Putamen (tissue), 1 donor: ENCODE measurements around the gene MFSD11.
"Not testable (repeated sequence)": the region's sequence is repeated elsewhere in the genome, so short reads cannot be mapped to it uniquely, and the experiment has no call there.

Experiments
- DNase-seq: peaks from one replicate; pipeline ENCODE4 v3.0.0-alpha.2; 2016; ENCODE audit warnings: low spot score

Gene MFSD11

DNA sequence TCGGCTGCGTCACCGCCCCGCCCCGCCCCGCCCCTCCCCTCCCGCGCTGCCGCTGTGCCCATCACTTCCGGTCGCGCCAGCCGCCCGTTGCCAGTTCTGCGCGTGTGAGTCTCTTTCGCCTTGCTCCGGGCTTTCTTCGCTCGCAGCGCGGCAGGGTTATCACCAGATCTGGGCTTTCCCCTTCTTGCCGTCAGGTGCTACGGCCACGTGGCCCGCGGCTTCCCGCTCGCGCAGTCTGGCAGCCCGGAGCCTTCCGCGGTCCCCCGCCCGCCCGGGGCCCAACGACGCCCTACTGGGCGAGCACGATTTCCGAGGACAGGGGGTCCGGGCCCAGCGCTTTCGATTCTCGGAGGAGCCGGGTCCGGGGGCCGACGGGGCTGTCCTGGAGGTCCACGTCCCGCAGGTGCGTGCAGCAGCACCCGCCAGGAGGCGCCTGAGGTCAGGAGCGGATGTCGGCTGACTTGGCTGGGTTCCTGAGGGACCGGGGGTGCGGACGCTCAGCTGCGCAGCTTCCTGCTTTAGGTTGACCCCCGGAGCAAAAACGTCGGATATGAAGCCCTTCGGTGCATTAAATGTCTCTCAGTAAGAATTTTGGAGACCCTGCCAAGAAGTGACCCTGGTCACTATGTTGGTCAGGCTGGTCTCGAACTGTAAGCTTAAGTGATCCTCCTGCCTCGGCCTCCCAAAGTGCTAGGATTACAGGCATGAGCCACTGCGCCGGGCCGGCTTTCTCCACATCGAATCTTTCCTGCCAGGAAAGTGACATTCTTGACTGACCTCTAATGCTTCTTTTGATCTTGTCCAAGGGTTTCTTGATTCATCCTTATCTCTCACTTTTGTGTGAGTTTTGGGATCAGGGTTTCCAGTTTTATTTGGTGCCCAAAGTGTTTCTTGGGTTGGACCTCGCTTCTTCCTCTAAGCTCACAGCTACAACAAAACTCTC, 10.9 kb upstream of the MFSD11 start, which contains the start of gene METTL23:
TSS of gene METTL23 (plus strand) at position 64 of the 943 bp plus-strand sequence. CDS start 2,872 bp downstream, outside the sequence.
- no peak for DNase-seq

- DNase-seq = no peak
Observed at GRCh38 chr17:76727745-76728456, 10.0 kb upstream of the MFSD11 start.

DNA sequence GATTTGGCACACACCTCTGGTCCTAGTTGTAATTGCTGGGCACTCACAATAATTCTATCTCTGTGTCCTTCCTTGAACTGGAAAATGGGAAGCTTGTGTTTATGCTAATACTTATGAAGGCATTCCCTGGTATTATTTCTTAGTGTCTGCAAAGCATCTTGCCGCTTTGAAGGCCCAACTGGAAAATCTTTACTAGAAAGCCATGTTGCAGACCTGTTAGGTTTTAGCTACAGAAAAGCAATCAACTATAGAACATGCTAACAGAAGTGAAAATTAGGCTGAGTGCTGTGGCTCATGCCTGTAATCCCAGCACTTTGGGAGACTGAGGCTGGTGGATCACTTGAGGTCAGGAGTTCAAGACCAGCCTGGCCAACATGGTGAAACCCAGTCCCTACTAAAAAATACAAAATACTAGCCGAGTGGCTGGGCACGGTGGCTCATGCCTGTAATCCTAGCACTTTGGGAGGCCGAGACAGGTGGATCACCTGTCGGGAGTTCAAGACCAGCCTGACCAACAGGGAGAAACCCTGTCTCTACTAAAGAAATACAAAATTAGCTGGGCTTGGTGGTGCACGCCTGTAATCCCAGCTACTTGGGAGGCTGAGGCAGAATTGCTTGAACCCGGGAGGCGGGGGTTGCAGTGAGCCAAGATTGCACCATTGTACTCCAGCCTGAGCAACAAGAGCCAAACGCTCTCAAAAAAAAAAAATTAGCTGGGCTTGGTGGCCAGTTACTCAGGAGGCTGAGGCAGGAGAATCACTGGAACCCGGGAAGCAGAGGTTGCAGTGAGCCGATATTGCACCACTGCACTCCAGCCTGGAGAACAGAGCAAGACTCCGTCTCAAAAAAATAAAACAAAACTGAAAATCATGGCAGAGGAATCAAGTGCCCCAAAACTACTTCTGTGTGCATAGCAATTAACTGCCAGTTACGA, 5.9 kb upstream of the MFSD11 start:
- not testable (repeated sequence) for DNase-seq

DNA sequence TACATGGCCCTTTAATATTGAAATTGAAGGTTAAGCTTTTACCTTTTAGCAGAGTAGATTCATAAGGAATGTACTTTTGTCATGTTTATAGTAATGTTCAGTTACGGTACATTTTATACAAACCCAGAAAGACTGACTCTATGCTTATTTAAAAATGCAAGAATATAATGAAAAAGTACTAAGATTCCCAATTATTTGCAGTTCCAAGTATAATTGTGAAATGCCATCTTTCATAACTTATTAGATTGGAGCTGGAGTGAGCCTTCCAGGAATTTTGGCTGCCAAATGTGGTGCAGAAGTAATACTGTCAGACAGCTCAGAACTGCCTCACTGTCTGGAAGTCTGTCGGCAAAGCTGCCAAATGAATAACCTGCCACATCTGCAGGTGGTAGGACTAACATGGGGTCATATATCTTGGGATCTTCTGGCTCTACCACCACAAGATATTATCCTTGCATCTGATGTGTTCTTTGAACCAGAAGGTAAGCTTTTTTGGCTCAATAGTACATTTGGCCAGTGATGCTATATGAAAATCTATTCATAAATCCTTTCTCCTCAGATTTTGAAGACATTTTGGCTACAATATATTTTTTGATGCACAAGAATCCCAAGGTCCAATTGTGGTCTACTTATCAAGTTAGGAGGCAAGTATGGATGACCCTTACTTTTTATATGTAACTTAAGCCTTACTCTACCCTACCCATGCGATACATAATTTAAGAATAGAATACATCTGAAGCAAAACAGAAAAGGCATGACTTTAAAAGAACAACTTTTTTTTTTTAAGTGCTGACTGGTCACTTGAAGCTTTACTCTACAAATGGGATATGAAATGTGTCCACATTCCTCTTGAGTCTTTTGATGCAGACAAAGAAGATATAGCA, 4.9 kb upstream of the MFSD11 start:
- DNase-seq = no peak

DNA sequence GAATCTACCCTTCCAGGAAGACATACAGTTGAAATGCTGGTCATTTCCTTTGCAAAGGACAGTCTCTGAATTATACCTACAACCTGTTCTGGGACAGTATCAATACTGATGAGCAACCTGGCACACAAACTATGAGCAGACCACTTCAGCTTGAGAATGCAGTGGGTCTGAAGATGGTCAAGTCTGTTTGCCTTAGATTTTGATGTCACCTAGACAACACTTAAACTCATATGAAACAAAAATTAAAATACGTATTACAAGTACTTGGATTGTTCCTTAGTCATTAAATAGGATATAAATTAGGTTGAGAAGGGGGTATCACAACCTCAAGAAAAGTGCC, 4.3 kb upstream of the MFSD11 start:
- no peak for DNase-seq

DNA sequence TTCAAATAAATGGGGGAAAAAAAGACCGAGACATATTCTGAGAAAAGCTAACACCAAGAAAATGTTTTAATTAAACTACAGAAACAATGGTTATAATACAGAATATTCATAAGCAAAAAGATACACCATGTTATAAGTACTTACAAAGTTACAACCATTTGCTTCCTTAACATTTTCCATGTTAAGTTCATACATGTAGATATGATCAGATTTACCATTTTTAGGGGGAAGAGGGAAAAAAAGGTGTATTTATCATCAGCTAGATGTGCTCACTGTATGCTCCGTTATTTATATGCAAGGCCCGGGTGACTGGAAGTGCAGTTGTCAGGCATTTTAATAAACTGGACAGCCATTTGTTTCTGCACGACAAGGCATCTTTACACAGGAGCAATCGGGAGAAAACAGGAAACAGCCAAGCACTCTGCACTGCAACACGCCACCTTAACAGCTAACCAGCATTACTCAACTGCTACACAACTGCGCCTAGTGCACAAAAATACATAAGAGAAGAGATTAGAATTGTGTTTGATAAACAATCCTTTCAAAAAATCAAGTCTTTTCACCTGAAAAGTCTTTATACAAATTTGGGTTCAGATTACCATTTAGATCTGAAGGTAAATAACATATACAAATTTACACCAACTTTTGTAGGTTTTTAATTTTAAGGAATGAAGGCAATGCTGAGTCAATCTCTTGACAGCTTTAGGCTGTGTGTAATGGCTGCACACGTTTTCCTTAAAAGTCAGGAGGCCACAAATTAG, 3.7 kb upstream of the MFSD11 start:
- DNase-seq = no peak

DNA sequence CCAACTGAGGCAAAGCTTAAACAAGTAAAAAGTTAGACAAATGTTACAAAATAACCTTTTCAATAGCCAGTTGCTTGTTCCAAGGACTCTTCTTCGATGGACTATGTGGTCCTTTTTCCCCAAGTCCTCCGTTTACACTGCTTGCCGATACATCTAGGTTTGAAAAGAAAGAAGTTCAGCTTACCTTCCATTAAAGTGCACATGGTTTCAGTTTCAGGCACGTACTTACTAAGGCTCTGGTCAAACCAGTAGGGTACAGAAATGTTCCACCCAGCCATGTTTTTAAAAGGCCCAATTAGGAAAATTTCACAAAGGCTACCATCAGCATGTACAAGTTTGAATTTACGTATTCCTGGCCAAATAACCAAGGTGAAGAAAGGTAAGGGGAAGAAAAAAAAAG, 2.9 kb upstream of the MFSD11 start:
- DNase-seq = no peak

DNA sequence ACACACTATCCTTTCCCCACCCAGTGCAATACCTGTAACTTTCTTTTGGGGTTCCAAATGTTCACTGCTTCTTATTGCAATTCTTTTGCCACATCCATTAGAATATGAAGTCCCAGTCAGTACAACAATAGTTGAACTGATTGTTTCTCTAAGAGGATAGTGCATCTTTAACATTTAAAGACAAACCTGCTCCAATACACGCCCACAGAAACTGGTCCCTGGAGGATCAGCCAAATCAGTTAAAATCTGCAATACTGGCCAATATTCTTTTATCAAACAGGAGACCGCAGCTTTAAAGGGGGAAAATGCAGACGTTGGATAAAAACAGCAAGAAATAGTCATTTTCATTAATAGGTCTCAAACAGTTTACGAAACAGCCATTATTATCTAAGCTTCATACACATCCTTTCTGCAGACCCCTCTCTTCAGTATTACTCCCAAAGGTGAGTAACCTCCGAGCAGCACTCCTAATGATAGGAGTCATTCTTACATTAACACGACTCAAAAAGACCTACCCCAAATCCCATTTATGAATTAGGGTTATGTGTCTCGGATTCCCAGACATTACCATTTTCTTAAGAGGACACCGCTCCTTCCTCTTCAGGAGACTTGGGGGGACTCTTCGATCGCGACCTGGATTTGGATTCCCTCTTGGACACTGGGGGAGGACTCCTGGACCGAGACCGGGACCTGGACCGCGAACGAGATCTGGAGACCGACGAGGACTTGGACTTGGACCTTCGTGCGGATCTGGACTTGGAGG, 2.2 kb upstream of the MFSD11 start:
- no peak for DNase-seq

DNA sequence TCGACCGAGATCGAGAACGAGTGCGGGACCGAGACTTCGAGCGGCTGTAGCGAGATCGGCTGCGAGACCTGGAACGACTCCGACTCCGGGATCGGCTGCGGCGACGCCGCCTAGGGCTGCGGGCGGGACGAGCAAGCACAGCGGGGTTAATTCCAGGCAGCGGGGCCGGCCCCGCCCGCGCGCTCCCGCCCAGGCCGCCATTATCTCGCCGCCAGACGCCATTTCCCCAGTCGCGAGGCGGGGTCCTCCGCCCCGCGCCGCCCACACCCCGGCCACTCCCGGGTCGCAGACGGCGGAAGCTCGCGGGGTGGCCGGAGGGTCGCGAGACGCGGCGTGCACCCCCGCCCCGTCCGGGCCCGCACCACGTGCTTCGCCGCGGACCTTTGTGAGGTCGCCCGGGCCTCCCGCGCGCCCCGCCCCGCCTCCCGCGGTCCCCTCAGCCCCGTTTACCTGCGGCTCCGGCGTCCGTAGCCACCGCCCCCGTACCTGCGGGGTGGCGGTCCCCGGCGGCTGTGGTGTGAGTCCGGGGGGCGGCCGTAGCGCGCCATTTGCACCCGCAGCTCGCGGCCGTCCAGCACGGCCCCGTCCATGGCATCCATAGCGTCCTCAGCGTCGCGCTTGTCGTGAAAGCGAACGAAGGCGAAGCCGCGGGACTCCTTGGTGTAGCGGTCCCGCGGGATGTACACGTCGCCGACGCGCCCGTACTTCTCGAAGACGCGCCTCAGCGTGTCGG, 1.4 kb upstream of the MFSD11 start:
- peak; percentile 74 for DNase-seq

DNA sequence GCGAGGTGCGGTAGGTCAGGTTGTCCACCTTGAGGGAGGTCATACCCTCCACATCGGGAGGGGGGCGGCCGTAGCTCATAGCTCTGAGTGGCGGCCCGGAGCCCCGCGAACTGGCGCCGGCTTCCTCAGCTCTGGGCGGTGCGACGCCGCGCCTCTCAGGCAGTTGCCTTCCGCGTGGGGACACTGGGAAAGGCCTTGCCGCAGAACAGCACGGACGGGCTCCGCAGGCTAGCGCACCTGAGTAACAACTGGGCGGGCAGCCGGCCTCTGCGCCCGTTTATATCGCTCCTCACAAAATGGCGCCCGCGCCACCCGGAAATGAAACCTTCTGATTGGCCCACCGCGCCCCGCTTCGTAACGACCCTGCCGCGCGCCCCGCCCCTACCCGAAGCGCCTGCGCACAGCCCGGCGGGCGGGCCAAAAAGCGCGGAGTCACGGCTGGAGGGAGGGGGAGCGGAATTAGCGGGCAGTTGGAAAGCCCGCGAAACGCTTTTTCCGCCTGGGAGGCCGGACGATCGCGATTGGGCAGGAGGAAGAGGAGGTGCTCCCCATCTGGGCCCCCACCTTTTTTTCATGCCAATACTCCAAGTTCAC, 740 bp upstream of the MFSD11 start, which contains the start of gene SRSF2:
TSS of gene SRSF2 (minus strand) at position 250 of the 594 bp plus-strand sequence. CDS start at position 79, 171 bp downstream.
- peak; percentile 99 for DNase-seq

DNA sequence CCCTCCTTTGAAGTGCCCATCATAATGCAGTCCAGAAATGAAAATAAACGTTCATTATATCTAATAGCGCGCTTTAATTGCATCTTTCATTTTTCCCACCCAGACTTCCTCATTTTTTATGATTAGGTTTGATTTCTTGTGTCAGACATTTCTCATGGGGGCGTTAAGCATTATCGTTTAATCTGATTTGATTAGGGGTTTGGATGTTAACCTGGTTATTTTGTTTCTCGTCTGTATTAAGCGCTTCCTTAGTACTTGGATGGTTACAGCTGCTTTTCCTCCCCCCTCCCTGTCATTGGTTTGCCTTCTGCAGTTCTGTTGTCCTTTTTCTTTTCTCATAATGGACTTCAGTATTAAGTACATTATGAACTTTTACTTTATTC, 540 bp downstream of the MFSD11 start:
- DNase-seq = no peak

GRCh38 chr17:76739568-76740115, 1.7 kb downstream of the MFSD11 start:
- not testable (repeated sequence) for DNase-seq

DNA sequence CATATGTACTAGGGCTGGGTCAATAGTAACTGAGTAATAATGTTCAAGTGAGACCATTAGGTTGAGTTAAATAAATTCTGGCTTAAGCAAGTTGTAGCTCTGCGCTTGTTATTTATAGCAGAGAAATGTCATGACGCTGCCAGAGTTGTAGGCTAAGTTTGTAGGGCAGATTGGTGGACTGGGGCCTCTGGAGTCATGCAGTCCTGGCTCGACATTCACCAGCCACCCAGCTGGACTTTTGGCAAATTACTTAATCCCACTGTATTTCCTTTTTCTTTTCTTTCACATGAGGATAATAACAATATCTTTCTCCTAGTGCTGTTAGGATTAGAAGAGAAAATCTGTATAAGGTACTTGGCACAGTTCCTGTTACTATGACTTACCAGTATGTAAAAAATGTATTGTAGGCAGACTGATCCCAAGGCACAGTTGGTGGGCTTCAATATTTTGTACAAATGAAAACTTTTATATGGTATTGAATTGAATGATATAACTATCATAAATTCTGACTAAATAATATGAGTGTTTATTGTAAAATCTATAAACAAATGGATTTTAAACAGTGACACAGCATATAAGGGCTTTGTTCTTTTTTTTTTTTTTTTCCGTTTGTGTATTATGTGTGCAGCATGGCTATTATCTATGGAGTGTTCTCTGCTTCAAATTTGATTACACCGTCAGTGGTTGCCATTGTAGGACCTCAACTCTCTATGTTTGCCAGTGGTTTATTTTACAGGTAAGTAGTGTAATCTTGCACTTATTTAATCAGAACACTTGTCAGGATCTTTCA, 2.6 kb downstream of the MFSD11 start:
- no peak for DNase-seq

DNA sequence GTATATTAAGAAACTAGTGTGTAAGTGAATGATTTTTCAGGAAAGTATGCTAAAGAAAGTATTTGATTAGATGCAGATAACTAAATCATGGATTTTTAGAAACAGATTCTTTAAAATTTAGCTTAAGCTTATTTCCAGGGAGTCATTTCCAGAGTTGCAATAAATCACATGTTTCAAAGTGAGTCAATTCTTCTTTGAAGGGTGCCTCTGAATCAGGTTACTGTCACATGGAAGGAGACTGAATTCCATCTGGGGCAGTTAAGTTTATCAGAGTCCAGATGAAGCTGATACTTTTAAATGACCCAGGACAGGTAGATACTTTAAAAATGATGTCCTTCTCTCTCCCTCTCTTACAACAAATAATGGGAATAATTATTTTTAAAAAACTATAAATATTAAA, 5.0 kb downstream of the MFSD11 start:
- DNase-seq = no peak

DNA sequence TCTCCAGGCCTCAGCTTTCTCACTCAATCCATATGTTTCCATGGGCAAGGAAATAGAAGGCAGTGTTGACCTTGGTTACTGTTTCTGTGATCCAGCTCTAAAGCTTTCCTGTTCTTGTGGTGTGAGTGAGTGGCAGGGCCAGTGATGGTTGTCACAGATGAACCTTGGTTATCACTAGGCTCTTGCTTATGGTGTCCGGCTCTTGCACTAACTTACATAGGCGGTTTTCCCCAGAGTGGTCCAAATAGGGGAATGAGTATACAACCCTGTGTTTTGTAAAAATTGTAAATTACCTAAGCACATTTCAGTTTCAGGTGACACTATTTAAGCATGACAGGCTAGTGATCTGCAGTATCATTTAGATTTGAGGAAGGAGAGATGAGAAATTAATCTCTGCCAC, 6.8 kb downstream of the MFSD11 start:
- DNase-seq = no peak

DNA sequence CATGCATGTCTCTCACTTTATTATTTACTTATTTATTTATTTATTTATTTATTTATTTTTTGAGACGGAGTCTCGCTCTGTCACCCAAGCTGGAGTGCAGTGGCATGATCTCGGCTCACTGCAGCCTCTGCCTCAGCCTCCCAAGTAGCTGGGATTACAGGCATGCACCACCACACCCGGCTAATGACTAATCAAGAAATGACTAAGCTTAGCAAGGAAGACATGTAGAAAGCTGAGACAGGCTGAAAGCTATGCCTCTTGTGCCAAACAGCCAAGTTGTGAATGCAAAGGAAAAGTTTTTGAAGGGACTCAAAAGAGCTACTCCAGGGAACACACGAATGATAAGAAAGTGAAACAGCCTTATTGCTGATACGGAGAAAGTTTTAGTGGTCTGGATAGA, 7.9 kb downstream of the MFSD11 start:
- not testable (repeated sequence) for DNase-seq

GRCh38 chr17:76747716-76748363, 9.9 kb downstream of the MFSD11 start:
- no peak for DNase-seq
